Stimulated activated CD4-positive, alpha-beta T cell treated with anti-CD3 and anti-CD28 coated beads, Interleukin-4, amount 100 ng/mL, for 24 hours (primary cell): ENCODE measurements around the gene SLC49A3.
"Not testable (repeated sequence)": the region's sequence is repeated elsewhere in the genome, so short reads cannot be mapped to it uniquely, and the experiment has no call there.

Experiments
- DNase-seq: peaks from one replicate; pipeline ENCODE4 v3.0.0-alpha.2; 2020

Gene SLC49A3

GRCh38 chr4:721261-722168, 32.6 kb upstream of the SLC49A3 start:
- DNase-seq, result no peak

GRCh38 chr4:720111-720860, 31.3 kb upstream of the SLC49A3 start:
- no peak for DNase-seq

- DNase-seq, result no peak
These were observed 29.5 kb upstream of the SLC49A3 start for GRCh38 chr4:718460-718859.

- no peak for DNase-seq
These were observed 28.8 kb upstream of the SLC49A3 start for GRCh38 chr4:717601-718320.

GRCh38 chr4:714087-714486, 25.1 kb upstream of the SLC49A3 start:
- no peak for DNase-seq

- no peak for DNase-seq
These were observed 24.1 kb upstream of the SLC49A3 start for GRCh38 chr4:712916-713632.

GRCh38 chr4:712093-712492, 23.1 kb upstream of the SLC49A3 start:
- DNase-seq, result no peak

- no peak for DNase-seq
These were observed 22.0 kb upstream of the SLC49A3 start for GRCh38 chr4:710916-711315.

GRCh38 chr4:710116-710515, 21.2 kb upstream of the SLC49A3 start:
- DNase-seq, result no peak

- DNase-seq, result no peak
These were observed 20.4 kb upstream of the SLC49A3 start for GRCh38 chr4:709348-709747.

GRCh38 chr4:708631-708933, 19.6 kb upstream of the SLC49A3 start:
- DNase-seq, result no peak

GRCh38 chr4:707929-708630, 19.1 kb upstream of the SLC49A3 start:
- DNase-seq, result no peak

- DNase-seq, result no peak
These were observed 18.1 kb upstream of the SLC49A3 start for GRCh38 chr4:706834-707598.

- not testable (repeated sequence) for DNase-seq
These were observed 17.2 kb upstream of the SLC49A3 start for GRCh38 chr4:706083-706633.

GRCh38 chr4:705278-706082, 16.5 kb upstream of the SLC49A3 start, which contains the start of gene PCGF3:
TSS of gene PCGF3 (plus strand) at chr4:705832. CDS start at chr4:733681, 27,849 bp downstream.
- DNase-seq, result peak; percentile 97

GRCh38 chr4:704971-705277, 16.0 kb upstream of the SLC49A3 start:
- no peak for DNase-seq

- DNase-seq, result no peak
These were observed 15.4 kb upstream of the SLC49A3 start for GRCh38 chr4:704198-704891.

GRCh38 chr4:703336-704197, 14.6 kb upstream of the SLC49A3 start:
- no peak for DNase-seq

- DNase-seq, result no peak
These were observed 13.7 kb upstream of the SLC49A3 start for GRCh38 chr4:702618-703048.
